Colonic mucosa (tissue), 4 donors: Measurements from ENCODE around the gene SLC16A8. TPM values are rescaled to one million over a fixed set of nuclear protein-coding genes. Genes with fewer than 3 reads are reported as not detected.
"Not testable (repeated sequence)": the region's sequence is repeated elsewhere in the genome, so short reads cannot be mapped to it uniquely, and the experiment has no call there.

ENCODE experiments used
- DNase-seq: peaks from one replicate; pipeline ENCODE4 v3.0.0-alpha.2; 2020
- H3K27ac ChIP-seq: fragments of 200-600 bp; one replicate; pipeline ENCODE4 v1.8.0; 2021
- H3K27me3 ChIP-seq: fragments of 200-600 bp; one replicate; pipeline ENCODE4 v1.8.0; 2021
- H3K36me3 ChIP-seq: fragments of 200-600 bp; one replicate; pipeline ENCODE4 v1.8.0; 2021
- H3K4me1 ChIP-seq: fragments of 200-600 bp; one replicate; pipeline ENCODE4 v1.8.0; 2021; ENCODE audit warnings: mild to moderate bottlenecking
- H3K4me3 ChIP-seq: fragments of 200-600 bp; one replicate; pipeline ENCODE4 v1.8.0; 2021
- H3K9ac ChIP-seq, 2 donors: one replicate each; pipeline ENCODE4 v1.7.0; 2013; ENCODE audit warnings: control low read depth in 2 of 2, low read depth in 2 of 2, low read length in 2 of 2
- H3K9me3 ChIP-seq: fragments of 200-600 bp; one replicate; pipeline ENCODE4 v1.8.0; 2021
- intact Hi-C: fragments of 100-400 bp; cut with DNase I; formaldehyde crosslinking; loops from one replicate; pipeline ENCODE4 v1.14.1; 2022
- total RNA-seq, 2 donors: library from RNA; stranded (reverse); fragmentation: NEBNext Ultra II Directional in 1 of 2; extraction: Animal tissue kit (Norgen Biotek cat#: 25700) in 1 of 2; gene quantifications; one replicate each; pipeline ENCODE4 v1.2.1, GENCODE V29; 2021
- TF ChIP-seq, protein P1 (sequence below): fragments of 200-600 bp; IDR thresholded peaks from one replicate; pipeline ENCODE4 v1.8.0; 2022; ENCODE audit warnings: antibody characterized with exemption, mild to moderate bottlenecking
- donor health status: healthy.
- donor health status: DM: no; HTN: no; CAD: no.
- donor health status: DM: no; HTN: no; CAD: no.

The SLC16A8 gene
- total RNA-seq, 2 donors from 2014 or later, result 0.27 TPM; not detected in 1

DNA sequence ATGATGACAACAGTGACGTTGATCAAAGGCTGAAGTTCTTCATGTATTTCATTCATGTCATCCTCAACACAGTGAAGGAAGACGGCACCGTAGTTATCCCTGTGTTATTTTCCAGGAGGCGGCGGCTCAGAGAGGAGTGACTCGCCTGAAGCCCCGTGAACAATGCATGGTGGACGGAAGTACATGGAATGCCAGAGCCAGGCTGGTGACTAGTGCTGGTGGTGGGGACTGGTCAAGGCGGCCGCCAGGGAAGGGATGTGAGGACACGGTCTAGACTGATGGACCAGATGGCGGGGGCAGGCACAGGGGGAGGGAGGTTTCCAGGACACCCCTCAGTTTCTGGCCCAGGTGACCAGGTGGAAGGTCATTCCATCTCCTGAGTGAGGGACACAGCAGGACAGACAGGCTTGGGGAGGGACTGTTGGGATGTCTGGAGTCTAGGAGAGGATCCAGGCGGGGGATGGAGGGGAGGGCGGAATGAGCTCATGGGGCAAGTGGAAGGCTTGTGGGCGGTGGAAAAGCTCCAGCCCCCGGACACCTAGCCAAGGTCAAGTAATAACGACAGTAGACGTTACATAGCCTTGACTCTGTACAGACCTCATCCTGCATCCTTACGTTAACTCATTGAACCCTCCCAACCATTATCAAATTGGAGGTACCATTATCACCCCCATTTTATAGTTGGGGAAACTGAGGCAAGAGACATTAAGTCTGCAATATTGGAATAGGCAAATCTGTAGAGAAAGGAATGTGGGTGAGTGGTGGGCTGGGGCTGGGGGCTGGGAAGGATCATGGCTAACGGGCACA is 42.8 kb downstream of the SLC16A8 start:
- Histone ChIP-seq H3K4me3 (no peak overlapping the region), H3K27ac (no peak overlapping the region), H3K36me3 (no peaks in the 10 kb centered on the region), H3K9me3 (no peaks in the 10 kb centered on the region), H3K27me3 (no peaks in the 10 kb centered on the region), H3K9ac (no peak overlapping the region), H3K4me1 (no peaks in the 10 kb centered on the region)
- TF ChIP-seq, protein P1, sequence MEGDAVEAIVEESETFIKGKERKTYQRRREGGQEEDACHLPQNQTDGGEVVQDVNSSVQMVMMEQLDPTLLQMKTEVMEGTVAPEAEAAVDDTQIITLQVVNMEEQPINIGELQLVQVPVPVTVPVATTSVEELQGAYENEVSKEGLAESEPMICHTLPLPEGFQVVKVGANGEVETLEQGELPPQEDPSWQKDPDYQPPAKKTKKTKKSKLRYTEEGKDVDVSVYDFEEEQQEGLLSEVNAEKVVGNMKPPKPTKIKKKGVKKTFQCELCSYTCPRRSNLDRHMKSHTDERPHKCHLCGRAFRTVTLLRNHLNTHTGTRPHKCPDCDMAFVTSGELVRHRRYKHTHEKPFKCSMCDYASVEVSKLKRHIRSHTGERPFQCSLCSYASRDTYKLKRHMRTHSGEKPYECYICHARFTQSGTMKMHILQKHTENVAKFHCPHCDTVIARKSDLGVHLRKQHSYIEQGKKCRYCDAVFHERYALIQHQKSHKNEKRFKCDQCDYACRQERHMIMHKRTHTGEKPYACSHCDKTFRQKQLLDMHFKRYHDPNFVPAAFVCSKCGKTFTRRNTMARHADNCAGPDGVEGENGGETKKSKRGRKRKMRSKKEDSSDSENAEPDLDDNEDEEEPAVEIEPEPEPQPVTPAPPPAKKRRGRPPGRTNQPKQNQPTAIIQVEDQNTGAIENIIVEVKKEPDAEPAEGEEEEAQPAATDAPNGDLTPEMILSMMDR, result no peak
- intact Hi-C loops, result no loop called here
- DNase-seq, result no peak

DNA sequence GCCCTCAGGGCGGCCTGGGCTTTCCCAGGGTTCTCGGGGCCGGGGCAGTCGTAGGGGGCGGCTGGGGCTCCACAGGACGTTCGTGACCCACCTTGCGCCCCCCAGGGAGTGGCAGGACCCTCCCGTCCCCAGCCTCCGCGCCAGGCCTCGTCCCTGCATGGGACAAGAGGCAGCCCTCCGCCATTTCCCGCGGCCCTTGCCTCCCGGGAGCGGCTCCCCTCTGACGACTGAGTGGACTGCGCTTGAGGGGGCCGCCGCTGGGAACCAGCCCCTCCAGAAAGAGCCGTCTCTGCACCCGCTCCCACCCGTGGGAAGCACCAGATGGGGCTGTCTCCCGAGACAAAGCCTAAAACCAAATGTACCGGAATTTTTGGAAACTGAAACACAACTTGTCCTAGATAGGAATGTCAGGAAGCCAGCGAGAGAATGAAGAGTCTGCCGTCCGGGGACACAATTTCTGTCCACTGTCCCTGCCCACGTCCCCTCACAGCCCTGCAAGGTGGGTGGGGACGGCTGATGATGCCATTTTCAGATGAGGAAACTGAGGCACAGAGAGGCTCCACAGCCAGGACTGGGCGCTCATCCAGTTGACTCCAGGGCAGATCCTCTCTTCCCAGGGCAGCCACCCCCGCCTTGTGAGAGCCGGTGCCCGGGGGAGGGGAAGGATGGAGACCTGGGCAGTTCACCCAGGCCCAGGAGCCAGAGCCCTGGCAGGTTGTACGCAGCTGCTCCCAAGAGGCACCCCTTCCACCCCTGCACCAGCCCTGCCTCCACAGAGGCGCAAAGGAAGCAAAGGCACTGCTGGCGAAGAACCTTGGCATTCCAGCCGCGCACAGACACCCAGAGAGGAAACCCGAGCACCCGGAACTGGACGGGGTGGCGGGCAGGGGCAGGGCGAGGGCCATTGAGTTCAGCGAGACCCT is 44.8 kb downstream of the SLC16A8 start:
- Histone ChIP-seq H3K36me3 (no peaks in the 10 kb centered on the region), H3K9ac (no peak overlapping the region), H3K27me3 (no peaks in the 10 kb centered on the region), H3K27ac (no peak overlapping the region), H3K9me3 (no peaks in the 10 kb centered on the region), H3K4me3 (no peak overlapping the region), H3K4me1 (no peaks in the 10 kb centered on the region)
- TF ChIP-seq, protein P1, result no peak
- no peak for DNase-seq
- intact Hi-C loops, result no loop called here

DNA sequence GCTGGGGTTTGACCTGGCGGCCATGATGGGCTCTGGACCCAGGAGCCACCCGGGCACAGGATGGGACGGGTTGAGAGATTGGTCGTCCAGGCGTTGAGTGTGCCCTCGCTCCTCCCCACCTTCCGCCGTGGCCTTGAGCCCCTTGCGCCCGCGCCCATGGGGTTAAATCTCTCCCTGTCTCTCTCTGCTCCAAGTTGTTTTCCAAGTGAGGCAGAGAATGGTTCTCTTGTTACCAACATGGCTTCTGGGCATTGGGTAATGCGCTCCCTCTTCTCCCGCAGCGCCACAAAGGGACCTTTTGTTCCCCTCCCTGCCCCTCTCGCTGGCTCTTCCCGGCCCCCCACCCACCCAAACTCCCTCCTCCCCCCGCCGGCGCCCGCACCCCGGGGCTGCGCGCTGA is 45.6 kb downstream of the SLC16A8 start:
- H3K9me3 ChIP-seq, result no peaks in the 10 kb centered on the region
- no peak overlapping the region for H3K9ac ChIP-seq
- H3K4me3 ChIP-seq, result no peak overlapping the region
- TF ChIP-seq, protein P1, result no peak
- no peaks in the 10 kb centered on the region for H3K36me3 ChIP-seq
- intact Hi-C loops, result no loop called here
- DNase-seq, result no peak
- H3K4me1 ChIP-seq, result no peaks in the 10 kb centered on the region
- H3K27me3 ChIP-seq, result no peaks in the 10 kb centered on the region
- no peak overlapping the region for H3K27ac ChIP-seq

DNA sequence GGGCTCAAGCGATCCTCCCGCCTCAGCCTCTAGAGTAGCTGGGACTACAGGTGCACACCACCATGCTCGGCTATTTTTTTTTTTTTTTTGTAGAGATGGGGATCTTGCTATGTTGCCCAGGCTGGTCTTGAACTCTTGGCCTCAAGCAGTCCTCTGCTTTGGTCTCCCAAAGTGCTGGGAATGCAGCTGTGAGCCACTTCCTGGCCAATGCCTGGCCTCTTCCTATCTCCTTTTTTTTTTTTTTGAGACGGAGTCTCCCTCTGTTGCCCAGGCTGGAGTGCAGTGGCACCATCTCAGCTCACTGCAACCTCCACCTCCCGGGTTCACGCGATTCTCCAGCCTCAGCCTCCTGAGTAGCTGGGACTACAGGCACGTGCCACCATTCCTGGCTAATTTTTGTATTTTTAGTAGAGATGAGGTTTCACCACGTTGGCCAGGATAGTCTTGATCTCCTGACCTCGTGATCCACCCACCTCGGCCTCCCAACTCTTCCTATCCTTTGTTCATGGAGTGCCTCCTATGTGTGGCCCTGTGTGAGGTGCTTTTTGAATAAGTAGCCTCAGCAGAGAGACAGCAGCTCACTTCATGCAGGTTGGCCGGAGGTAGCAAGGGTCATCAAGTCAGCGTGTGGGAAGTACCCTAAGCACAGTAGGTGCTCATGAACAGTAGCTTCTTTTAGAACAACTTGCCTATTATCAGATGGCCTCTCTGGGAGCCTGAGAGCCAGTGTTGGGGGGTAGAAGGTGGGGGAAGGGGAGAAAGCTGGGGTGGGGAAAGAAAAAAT is 46.4 kb downstream of the SLC16A8 start:
- H3K36me3 ChIP-seq, H3K27me3 ChIP-seq, H3K9me3 ChIP-seq, H3K9ac ChIP-seq, H3K27ac ChIP-seq, DNase-seq, H3K4me3 ChIP-seq, H3K4me1 ChIP-seq, intact Hi-C loops: not testable (repeated sequence)

DNA sequence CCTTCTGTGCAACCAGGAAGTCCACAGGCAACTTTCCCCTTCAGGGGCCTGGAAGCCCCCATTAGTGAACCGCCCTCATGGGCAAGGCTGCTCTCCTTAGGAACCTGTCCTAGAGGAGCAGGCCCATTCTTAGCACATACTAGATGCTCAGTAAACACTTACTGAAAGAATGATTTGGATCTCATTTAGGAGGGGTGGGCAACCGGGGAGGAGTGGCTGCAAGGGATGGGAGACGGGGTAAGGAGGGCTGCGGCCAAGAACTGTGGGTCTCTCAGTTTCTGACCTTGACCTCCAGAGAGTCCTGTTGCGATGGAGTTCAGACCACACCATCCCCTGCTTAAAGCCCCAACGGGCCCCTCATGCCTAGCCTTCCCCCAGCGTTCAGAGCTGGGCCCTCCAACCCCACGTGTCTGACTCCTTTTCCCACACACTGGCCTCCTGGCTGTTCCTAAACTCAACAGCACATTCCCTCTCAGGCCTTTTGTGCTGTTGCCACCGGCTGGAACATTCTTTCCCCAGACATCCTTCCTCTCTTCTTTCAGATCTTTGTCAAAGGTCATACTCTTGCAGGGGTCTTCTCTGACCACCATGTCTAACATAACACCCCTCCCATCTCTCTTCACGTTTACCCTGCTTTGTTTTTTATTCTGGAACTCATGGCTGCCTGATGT is 47.5 kb downstream of the SLC16A8 start:
- no peak overlapping the region for H3K27ac ChIP-seq
- H3K36me3 ChIP-seq, result no peaks in the 10 kb centered on the region
- H3K4me1 ChIP-seq, result no peaks in the 10 kb centered on the region
- H3K9ac ChIP-seq, result no peak overlapping the region
- no peak overlapping the region for H3K4me3 ChIP-seq
- TF ChIP-seq, protein P1, result no peak
- intact Hi-C loops, result no loop called here
- DNase-seq, result no peak
- no peaks in the 10 kb centered on the region for H3K9me3 ChIP-seq
- no peaks in the 10 kb centered on the region for H3K27me3 ChIP-seq
